IPS-15b (cell line): ENCODE results near the gene TPI1.

ENCODE experiments used
- H3K27me3 ChIP-seq: one replicate; pipeline ENCODE4 v1.6.1; 2013; ENCODE audit warnings: low read length; ENCODE audit not compliant: control insufficient read depth, insufficient read depth
- H3K36me3 ChIP-seq: one replicate; pipeline ENCODE4 v1.6.1; 2013; ENCODE audit warnings: low read length; ENCODE audit not compliant: control insufficient read depth, insufficient read depth
- H3K4me1 ChIP-seq: one replicate; pipeline ENCODE4 v1.6.1; 2013; ENCODE audit warnings: mild to moderate bottlenecking, low read length; ENCODE audit not compliant: control insufficient read depth, insufficient read depth
- H3K4me3 ChIP-seq: one replicate; pipeline ENCODE4 v1.5.1; 2013; ENCODE audit warnings: low read depth, low read length
- H3K9ac ChIP-seq: one replicate; pipeline ENCODE4 v1.6.1; 2013; ENCODE audit warnings: low read depth, mild to moderate bottlenecking, low read length
- H3K9me3 ChIP-seq: one replicate; pipeline ENCODE4 v1.6.1; 2013; ENCODE audit warnings: mild to moderate bottlenecking, low read length; ENCODE audit not compliant: control insufficient read depth, insufficient read depth

Gene TPI1

DNA sequence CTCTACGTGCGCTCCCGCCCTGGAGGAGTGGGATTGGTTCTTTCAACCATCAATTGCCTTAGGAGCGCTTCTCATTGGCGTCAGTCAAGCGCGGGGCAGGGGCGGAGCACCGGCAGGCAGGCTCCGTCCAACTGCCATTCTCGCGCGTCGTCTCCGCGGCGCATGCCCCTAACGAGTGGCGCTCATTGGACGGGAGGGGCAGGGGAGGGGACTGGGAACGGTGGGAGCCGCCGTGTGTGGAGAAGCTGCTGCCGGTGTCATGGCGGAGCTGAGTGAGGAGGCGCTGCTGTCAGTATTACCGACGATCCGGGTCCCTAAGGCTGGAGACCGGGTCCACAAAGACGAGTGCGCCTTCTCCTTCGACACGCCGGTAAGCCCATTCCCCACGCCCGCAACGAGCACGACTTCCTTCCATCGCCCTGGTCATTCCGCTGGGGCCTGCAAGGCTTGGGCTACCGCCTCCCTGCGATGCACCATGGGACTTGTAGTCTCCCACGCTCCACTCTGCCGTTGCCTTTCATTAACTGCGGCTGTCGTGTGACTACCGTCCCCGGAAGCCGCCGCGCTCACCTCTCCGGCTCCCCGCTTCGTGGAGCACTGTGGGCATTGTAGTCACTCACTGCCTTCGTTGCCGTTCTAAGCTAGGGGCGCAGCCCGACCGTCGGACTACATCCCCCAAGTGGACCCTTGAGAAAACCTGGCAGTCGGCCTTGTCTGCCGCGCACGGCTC lies 15.2 kb upstream of the TPI1 start, which contains the start of gene USP5:
USP5 (plus strand) TSS at position 230 of the 730 bp plus-strand sequence; CDS start at position 260, 30 bp downstream.
- no peaks in the 10 kb centered on the region for H3K27me3 ChIP-seq
- H3K4me1 ChIP-seq = peaks cover 4% of the 10 kb centered on the region
- H3K4me3 ChIP-seq = peak within 1 kb of the TSS; percentile 100
- peak within 1 kb of the TSS; percentile 89 for H3K9ac ChIP-seq
- H3K9me3 ChIP-seq = no peaks in the 10 kb centered on the region
- H3K36me3 ChIP-seq = peaks cover 30% of the 10 kb centered on the region

DNA sequence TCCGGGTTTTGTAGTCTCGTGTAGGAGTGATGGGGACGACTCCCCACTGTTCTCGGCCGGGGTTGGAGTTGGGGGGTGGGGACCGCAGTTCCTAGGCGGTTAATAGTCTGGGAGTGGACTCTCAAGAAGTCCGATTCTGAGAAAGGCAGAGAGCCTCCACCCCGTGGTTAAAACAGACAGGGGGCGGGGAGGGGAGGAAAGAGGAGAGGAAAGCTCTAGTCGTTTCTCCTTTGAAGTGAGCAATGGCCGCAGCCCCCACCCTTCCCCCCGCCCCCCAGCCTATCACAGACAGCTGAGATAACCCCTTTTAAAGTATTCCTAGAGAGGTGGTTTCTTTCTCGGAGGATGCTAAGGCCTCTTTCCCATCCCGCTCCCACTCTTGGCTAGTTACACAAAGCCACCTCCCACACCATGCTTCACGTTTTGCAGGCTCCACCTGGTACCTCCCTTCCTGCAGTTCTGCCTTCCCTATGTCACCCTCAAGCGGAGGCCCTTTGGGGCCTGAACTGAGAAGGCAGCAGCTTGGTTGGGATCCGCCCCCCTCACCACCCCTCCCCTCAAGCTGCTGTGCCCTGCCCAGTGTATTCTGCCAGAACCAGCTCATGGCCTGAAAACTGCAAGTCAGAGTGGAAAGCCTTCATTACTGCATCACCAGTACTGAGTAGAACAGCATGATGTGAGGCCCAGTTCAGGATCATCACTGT lies 14.5 kb upstream of the TPI1 start:
- Histone ChIP-seq H3K27me3 (no peaks in the 10 kb centered on the region), H3K9me3 (no peaks in the 10 kb centered on the region), H3K9ac (peak overlapping the region; percentile 55), H3K4me1 (peaks cover 4% of the 10 kb centered on the region), H3K4me3 (peak overlapping the region; percentile 100), H3K36me3 (peaks cover 33% of the 10 kb centered on the region)

DNA sequence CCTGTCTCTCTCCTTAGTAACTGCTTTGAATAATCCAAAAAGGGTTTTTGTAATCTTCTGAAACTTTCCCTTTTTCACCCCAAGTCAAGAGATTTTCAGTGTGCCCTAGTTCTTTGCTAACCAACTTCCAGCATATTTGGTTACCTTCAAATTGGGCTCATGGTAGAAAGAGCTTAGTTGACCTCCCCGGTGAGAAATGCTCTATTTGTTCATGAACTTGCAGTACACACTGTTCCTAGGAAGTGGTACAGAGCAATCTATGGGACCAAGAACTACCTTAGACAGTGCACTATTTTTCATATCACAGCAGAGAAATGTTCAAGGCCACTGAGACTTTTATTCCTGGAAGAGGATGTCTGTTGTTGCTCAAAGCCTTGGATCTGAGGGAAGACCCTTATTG lies 13.7 kb upstream of the TPI1 start:
- Histone ChIP-seq H3K9ac (no peak overlapping the region), H3K4me3 (peak overlapping the region; percentile 100), H3K4me1 (peaks cover 4% of the 10 kb centered on the region), H3K36me3 (peaks cover 41% of the 10 kb centered on the region), H3K27me3 (no peaks in the 10 kb centered on the region), H3K9me3 (no peaks in the 10 kb centered on the region)

DNA sequence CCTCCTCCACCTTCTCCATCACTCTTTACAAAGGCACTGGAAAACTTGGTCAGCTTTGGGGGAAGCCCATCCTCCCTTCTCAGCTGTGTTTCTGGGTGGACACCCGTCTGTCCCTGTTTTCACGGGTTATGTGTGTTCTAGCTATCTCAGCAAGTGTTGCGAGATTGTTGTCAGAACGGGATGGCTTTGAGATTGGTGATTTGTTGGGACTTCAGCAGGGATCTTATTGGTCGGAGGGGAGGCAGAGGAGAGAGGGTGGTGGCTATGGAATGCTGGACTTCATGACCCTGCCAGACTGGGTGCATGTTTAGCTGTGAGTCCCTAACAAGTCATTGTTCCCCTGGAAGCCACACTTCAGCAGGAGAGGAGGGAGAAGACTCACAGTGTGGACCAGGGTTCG lies 13.3 kb upstream of the TPI1 start:
- H3K4me1 ChIP-seq = peaks cover 4% of the 10 kb centered on the region
- H3K9ac ChIP-seq = no peak overlapping the region
- no peaks in the 10 kb centered on the region for H3K27me3 ChIP-seq
- no peaks in the 10 kb centered on the region for H3K9me3 ChIP-seq
- no peak overlapping the region for H3K4me3 ChIP-seq
- H3K36me3 ChIP-seq = peaks cover 42% of the 10 kb centered on the region

DNA sequence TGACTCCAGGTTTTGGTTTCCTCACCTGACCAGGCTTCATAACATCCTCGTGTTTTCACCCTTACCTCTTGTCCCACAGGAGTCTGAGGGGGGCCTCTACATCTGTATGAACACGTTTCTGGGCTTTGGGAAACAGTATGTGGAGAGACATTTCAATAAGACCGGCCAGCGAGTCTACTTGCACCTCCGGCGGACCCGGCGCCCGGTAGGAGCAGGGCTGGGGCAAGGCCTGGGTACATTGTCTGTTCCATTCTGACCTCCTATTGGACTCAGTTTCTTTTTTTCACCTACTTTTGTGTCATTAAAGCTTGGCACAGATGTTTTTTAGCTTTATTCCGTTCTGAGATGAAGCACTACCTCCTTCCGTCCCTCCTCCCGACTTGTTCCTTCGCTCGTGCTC lies 12.0 kb upstream of the TPI1 start:
- H3K36me3 ChIP-seq = peaks cover 47% of the 10 kb centered on the region
- H3K4me3 ChIP-seq = no peak overlapping the region
- H3K4me1 ChIP-seq = peaks cover 4% of the 10 kb centered on the region
- H3K27me3 ChIP-seq = no peaks in the 10 kb centered on the region
- H3K9ac ChIP-seq = no peak overlapping the region
- no peaks in the 10 kb centered on the region for H3K9me3 ChIP-seq

DNA sequence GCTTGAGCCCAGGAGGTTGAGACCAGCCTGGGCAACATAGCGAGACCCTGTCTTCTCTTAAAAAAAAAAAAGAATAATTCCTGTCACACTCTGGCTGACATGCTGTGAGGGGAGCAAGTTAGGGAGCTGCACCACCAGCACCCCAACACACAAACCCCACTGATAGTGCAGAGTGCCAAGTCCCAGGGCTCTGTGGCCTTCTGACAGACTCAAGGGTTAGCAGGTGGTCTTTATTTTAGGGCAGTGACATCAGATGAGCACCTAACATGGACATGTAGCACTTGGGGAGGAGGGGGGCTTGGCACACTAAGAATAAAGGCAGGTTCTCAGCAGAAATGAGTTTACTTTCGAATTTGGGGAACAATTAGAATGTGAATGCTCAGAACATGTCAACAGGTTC lies 8.5 kb upstream of the TPI1 start:
- H3K36me3 ChIP-seq = peaks cover 63% of the 10 kb centered on the region

DNA sequence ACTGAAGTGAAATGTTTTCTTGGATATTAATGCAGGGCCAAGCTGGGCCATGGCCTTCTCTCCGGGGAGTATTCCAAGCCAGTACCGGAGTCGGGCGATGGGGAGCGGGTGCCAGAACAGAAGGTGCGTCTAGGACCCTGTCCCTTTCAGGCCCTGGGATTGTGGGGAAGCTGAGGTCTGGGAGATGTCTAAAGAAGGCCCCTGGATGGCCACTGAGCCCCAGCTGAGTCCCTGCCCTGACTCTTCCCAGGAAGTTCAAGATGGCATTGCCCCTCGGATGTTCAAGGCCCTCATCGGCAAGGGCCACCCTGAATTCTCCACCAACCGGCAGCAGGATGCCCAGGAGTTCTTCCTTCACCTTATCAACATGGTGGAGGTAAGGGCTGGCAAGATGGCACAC lies 7.2 kb upstream of the TPI1 start:
- H3K9ac ChIP-seq = no peak overlapping the region
- H3K4me1 ChIP-seq = no peaks in the 10 kb centered on the region
- H3K9me3 ChIP-seq = no peaks in the 10 kb centered on the region
- peaks cover 75% of the 10 kb centered on the region for H3K36me3 ChIP-seq
- H3K4me3 ChIP-seq = no peak overlapping the region
- no peaks in the 10 kb centered on the region for H3K27me3 ChIP-seq

More for the DNA sequence above, 8.5 kb upstream of the TPI1 start:
- Histone ChIP-seq H3K4me1 (no peaks in the 10 kb centered on the region), H3K9ac (no peak overlapping the region), H3K4me3 (no peak overlapping the region), H3K9me3 (no peaks in the 10 kb centered on the region), H3K27me3 (no peaks in the 10 kb centered on the region)

DNA sequence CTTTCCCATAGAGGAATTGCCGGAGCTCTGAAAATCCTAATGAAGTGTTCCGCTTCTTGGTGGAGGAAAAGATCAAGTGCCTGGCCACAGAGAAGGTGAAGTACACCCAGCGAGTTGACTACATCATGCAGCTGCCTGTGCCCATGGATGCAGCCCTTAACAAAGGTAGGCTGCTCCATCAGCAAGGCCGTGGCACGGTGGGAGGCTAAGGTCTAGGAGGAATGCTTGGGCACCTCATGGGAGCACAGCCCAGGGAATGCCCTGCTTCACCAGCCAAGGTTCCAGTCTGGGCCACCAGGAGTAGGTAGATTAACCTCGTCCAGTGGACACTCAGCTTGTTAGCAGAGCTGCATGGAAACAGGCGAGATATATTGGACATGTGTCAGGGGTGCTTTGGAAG lies 6.4 kb upstream of the TPI1 start:
- Histone ChIP-seq H3K9ac (no peak overlapping the region), H3K36me3 (peaks cover 71% of the 10 kb centered on the region), H3K4me3 (no peak overlapping the region)

DNA sequence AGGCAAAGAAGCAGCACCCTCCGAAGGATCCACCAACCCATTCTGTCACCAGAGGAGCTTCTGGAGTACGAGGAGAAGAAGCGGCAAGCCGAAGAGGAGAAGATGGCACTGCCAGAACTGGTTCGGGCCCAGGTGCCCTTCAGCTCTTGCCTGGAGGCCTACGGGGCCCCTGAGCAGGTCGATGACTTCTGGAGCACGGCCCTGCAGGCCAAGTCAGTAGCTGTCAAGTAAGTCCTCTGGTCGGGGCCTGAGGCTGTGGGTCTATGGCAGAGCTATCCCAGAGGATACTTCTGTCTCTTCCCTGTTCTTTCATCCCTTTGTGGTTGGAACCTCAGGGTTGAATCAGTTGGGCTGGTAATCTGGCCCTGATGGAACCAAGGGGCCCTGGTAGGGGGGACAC lies 5.9 kb upstream of the TPI1 start:
- H3K4me1 ChIP-seq = peaks cover 6% of the 10 kb centered on the region
- peaks cover 68% of the 10 kb centered on the region for H3K36me3 ChIP-seq
- no peak overlapping the region for H3K4me3 ChIP-seq
- H3K27me3 ChIP-seq = no peaks in the 10 kb centered on the region
- no peaks in the 10 kb centered on the region for H3K9me3 ChIP-seq
- H3K9ac ChIP-seq = no peak overlapping the region

More for the DNA sequence above, 6.4 kb upstream of the TPI1 start:
- Histone ChIP-seq H3K27me3 (no peaks in the 10 kb centered on the region), H3K4me1 (peaks cover 5% of the 10 kb centered on the region), H3K9me3 (no peaks in the 10 kb centered on the region)

DNA sequence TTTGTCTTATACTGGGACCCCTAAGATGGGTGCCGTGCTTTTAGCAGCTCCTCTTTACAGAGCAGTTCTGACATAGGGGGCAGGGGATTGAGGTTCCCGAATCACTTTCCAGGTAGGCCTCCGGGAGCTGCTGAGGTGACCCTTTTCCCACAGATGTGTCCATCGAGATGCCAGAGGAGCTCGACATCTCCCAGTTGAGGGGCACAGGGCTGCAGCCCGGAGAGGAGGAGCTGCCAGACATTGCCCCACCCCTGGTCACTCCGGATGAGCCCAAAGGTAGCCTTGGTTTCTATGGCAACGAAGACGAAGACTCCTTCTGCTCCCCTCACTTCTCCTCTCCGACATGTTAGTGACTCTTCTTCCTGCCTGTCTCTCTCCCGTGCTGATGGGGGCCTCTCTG lies 4.3 kb upstream of the TPI1 start:
- H3K27me3 ChIP-seq = no peaks in the 10 kb centered on the region
- H3K9me3 ChIP-seq = no peaks in the 10 kb centered on the region
- H3K9ac ChIP-seq = no peak overlapping the region
- peaks cover 52% of the 10 kb centered on the region for H3K36me3 ChIP-seq
- H3K4me1 ChIP-seq = peaks cover 10% of the 10 kb centered on the region
- no peak overlapping the region for H3K4me3 ChIP-seq

DNA sequence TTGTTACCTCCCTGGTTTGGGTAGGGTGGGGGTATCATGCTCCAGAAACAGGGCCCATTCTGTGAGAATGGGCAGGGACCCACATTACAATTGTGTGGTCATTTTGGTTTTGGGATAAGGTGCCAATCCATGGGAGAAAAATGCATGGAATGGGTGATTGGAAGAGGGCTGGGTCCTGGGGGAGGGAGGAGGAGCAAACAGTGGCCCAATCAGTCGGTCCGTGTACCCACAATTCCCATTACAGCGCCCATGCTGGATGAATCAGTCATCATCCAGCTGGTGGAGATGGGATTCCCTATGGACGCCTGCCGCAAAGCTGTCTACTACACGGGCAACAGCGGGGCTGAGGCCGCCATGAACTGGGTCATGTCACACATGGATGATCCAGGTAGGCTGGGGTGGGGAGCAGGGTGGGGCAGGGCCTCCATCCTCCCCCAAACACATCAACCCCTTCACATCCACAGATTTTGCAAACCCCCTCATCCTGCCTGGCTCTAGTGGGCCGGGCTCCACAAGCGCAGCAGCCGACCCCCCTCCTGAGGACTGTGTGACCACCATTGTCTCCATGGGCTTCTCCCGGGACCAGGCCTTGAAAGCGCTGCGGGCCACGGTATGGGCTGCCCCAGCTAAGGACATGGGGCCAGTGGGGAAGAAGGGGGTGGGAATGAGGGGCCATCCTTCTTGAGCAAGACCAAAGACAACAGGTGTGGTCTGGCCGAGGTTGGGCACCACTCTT lies 3.6 kb upstream of the TPI1 start:
- Histone ChIP-seq H3K9me3 (no peaks in the 10 kb centered on the region), H3K27me3 (no peaks in the 10 kb centered on the region), H3K4me3 (no peak overlapping the region), H3K36me3 (peaks cover 46% of the 10 kb centered on the region), H3K4me1 (peaks cover 10% of the 10 kb centered on the region), H3K9ac (no peak overlapping the region)
